Stimulated activated naive CD4-positive, alpha-beta T cell (primary cell): Measurements from ENCODE around the gene SMIM24.

Experiments
- DNase-seq, 6 experiments: peaks; one replicate each; lab custom pipeline; 2025; lab: John Stamatoyannopoulos, UW

Gene SMIM24

GRCh38 chr19:3497757-3498520, 17.6 kb upstream of the SMIM24 start:
- no peak for DNase-seq

- no peak for DNase-seq
Measured at GRCh38 chr19:3496392-3497273, 16.3 kb upstream of the SMIM24 start.

GRCh38 chr19:3494559-3494958, 14.2 kb upstream of the SMIM24 start:
- peak in 5 of 6 experiments; percentile 15 to 36 (median 28) for DNase-seq

- peak in 3 of 6 experiments; percentile 13 to 17 (median 13) for DNase-seq
Measured at GRCh38 chr19:3494051-3494450, 13.7 kb upstream of the SMIM24 start.

- no peak for DNase-seq
Measured at GRCh38 chr19:3493651-3494050, 13.3 kb upstream of the SMIM24 start.

- DNase-seq = no peak
Measured at GRCh38 chr19:3492919-3493318, 12.6 kb upstream of the SMIM24 start.

- no peak for DNase-seq
Measured at GRCh38 chr19:3492131-3492839, 12.0 kb upstream of the SMIM24 start.

GRCh38 chr19:3491396-3492119, 11.2 kb upstream of the SMIM24 start:
- DNase-seq = no peak

- DNase-seq = no peak
Measured at GRCh38 chr19:3483226-3483628, 2.9 kb upstream of the SMIM24 start, which contains the start of gene SMIM44. Gene SMIM44 (minus strand): TSS chr19:3483441. CDS start chr19:3483403, 38 bp downstream.

GRCh38 chr19:3482507-3483225, 2.3 kb upstream of the SMIM24 start:
- no peak for DNase-seq

- DNase-seq = no peak
Measured at GRCh38 chr19:3481241-3482090, 1.1 kb upstream of the SMIM24 start.

- peak in 5 of 6 experiments; percentile 17 to 44 (median 34) for DNase-seq
Measured at GRCh38 chr19:3479834-3480215, 500 bp downstream of the SMIM24 start.

GRCh38 chr19:3479177-3479833, 1.0 kb downstream of the SMIM24 start:
- DNase-seq = peak; percentile 26 to 50 (median 42)

- peak in 1 of 6 experiments; percentile 36 for DNase-seq
Measured at GRCh38 chr19:3478409-3479176, 1.7 kb downstream of the SMIM24 start.

GRCh38 chr19:3477951-3478350, 2.4 kb downstream of the SMIM24 start:
- DNase-seq = no peak

- DNase-seq = no peak
Measured at GRCh38 chr19:3477506-3477905, 2.8 kb downstream of the SMIM24 start.

GRCh38 chr19:3476830-3477229, 3.5 kb downstream of the SMIM24 start:
- DNase-seq = no peak

- no peak for DNase-seq
Measured at GRCh38 chr19:3475449-3475848, 4.9 kb downstream of the SMIM24 start.

GRCh38 chr19:3474614-3475013, 5.7 kb downstream of the SMIM24 start:
- no peak for DNase-seq
